SK-MEL-5 (cell line): Measurements from ENCODE around the gene ZER1. TPM values are rescaled to one million over a fixed set of nuclear protein-coding genes. Genes with fewer than 3 reads are reported as not detected.
"Not testable (repeated sequence)": the region's sequence is repeated elsewhere in the genome, so short reads cannot be mapped to it uniquely, and the experiment has no call there.

Experiments
- DNase-seq: peaks from one replicate; pipeline ENCODE4 v3.0.0-alpha.2; 2016; ENCODE audit warnings: low read depth, low spot score
- in situ Hi-C: cut with HindIII; loops from 2 replicates; pipeline ENCODE4 v1.10.0; 2016; ENCODE audit warnings: low sequenced_read_pairs, high pct_unique_total_duplicates, low pct_unique_long_range_greater_than_20kb
- total RNA-seq: library from RNA; depleted of rRNA; stranded (reverse); fragments of >200 nt; shearing (Covaris generic); gene quantifications from 2 replicates; pipeline ENCODE4 v1.2.3, GENCODE V29; 2014

ZER1 gene
- total RNA-seq, 1 experiment from 2014 or later, result 14.3 TPM

- DNase-seq, result no peak
- in situ Hi-C loops, result no loop called here
Observed at GRCh38 chr9:128707446-128707845, 64.3 kb downstream of the ZER1 start.

GRCh38 chr9:128706671-128707381 is 64.9 kb downstream of the ZER1 start:
- in situ Hi-C loops, result no loop called here
- no peak for DNase-seq

- in situ Hi-C loops, result no loop called here
Observed at GRCh38 chr9:128706045-128706444, 65.7 kb downstream of the ZER1 start.

GRCh38 chr9:128705051-128705965 is 66.4 kb downstream of the ZER1 start:
- in situ Hi-C loops, result no loop called here
- no peak for DNase-seq

More at GRCh38 chr9:128706045-128706444, 65.7 kb downstream of the ZER1 start:
- DNase-seq, result no peak

GRCh38 chr9:128704356-128704670 is 67.4 kb downstream of the ZER1 start:
- in situ Hi-C loops, result no loop called here
- no peak for DNase-seq

- no peak for DNase-seq
- in situ Hi-C loops, result no loop called here
Observed at GRCh38 chr9:128703616-128704355, 67.9 kb downstream of the ZER1 start.

GRCh38 chr9:128702949-128703615 is 68.6 kb downstream of the ZER1 start:
- DNase-seq, result no peak
- in situ Hi-C loops, result no loop called here

GRCh38 chr9:128702445-128702948 is 69.2 kb downstream of the ZER1 start, which contains the start of gene PKN3:
TSS of gene PKN3 (plus strand) at chr9:128702503. CDS start at chr9:128702916, 413 bp downstream.
- peak; percentile 86 for DNase-seq
- in situ Hi-C loops, result no loop called here

GRCh38 chr9:128701227-128701854 is 70.4 kb downstream of the ZER1 start:
- in situ Hi-C loops, result no loop called here

GRCh38 chr9:128699096-128699795 is 72.5 kb downstream of the ZER1 start:
- in situ Hi-C loops, DNase-seq: not testable (repeated sequence)

More at GRCh38 chr9:128701227-128701854, 70.4 kb downstream of the ZER1 start:
- no peak for DNase-seq

GRCh38 chr9:128696923-128697707 is 74.6 kb downstream of the ZER1 start:
- in situ Hi-C loops, result no loop called here
- DNase-seq, result no peak

- no peak for DNase-seq
- in situ Hi-C loops, result no loop called here
Observed at GRCh38 chr9:128694344-128694743, 77.4 kb downstream of the ZER1 start.

GRCh38 chr9:128693738-128694137 is 78.0 kb downstream of the ZER1 start:
- DNase-seq, in situ Hi-C loops: not testable (repeated sequence)

GRCh38 chr9:128690684-128691034 is 81.1 kb downstream of the ZER1 start:
- DNase-seq, result no peak
- in situ Hi-C loops, result no loop called here

- in situ Hi-C loops, result no loop called here
- peak; percentile 67 for DNase-seq
Observed at GRCh38 chr9:128689820-128690683, 81.7 kb downstream of the ZER1 start.
